Mesenchymal stem cell (in vitro differentiated cells and primary cell): ENCODE measurements around the gene DNAJC6.

Experiments used
- DNase-seq: peaks from one replicate; pipeline ENCODE4 v3.0.0-alpha.2; 2013
- H2AFZ ChIP-seq: one replicate; pipeline ENCODE4 v1.6.1; 2013; ENCODE audit warnings: low read depth, mild to moderate bottlenecking, control low read depth, inconsistent platforms, low read length, moderate library complexity
- H2AK5ac ChIP-seq: 2 replicates; pipeline ENCODE4 v1.6.1; 2013; ENCODE audit warnings: low read length, moderate library complexity, mild to moderate bottlenecking, inconsistent platforms; ENCODE audit not compliant: severe bottlenecking
- H2BK120ac ChIP-seq: one replicate; pipeline ENCODE4 v1.6.1; 2013; ENCODE audit warnings: low read depth, mild to moderate bottlenecking, inconsistent platforms, low read length, moderate library complexity
- H2BK12ac ChIP-seq, 2 experiments: one replicate each; pipeline ENCODE4 v1.6.1; 2013; ENCODE audit warnings: inconsistent platforms in 2 of 2, low read length in 2 of 2, mild to moderate bottlenecking in 2 of 2, moderate library complexity in 2 of 2, control low read depth in 1 of 2
- H2BK15ac ChIP-seq: one replicate; pipeline ENCODE4 v1.6.1; 2013; ENCODE audit warnings: mild to moderate bottlenecking, low read depth, inconsistent platforms; ENCODE audit not compliant: poor library complexity, severe bottlenecking
- H2BK5ac ChIP-seq: 2 replicates; pipeline ENCODE4 v1.6.1; 2013; ENCODE audit warnings: low read depth, mild to moderate bottlenecking, low read length, control low read depth, inconsistent platforms; ENCODE audit not compliant: poor library complexity, severe bottlenecking
- H3K14ac ChIP-seq, 2 experiments: one replicate each; pipeline ENCODE4 v1.6.1; 2013; ENCODE audit warnings: inconsistent platforms in 2 of 2, low read length in 2 of 2, control low read depth in 1 of 2, mild to moderate bottlenecking in 1 of 2, moderate library complexity in 1 of 2
- H3K18ac ChIP-seq, 2 experiments: one replicate each; pipeline ENCODE4 v1.6.1; 2013; ENCODE audit warnings: inconsistent platforms in 2 of 2, low read length in 2 of 2, control low read depth in 1 of 2, low read depth in 1 of 2, mild to moderate bottlenecking in 1 of 2
- H3K23ac ChIP-seq, 2 experiments: one replicate each; pipeline ENCODE4 v1.6.1; 2013; ENCODE audit warnings: inconsistent platforms in 2 of 2, low read length in 2 of 2, mild to moderate bottlenecking in 2 of 2, moderate library complexity in 2 of 2, control low read depth in 1 of 2
- H3K27ac ChIP-seq: 2 replicates; pipeline ENCODE4 v1.5.1; 2013; ENCODE audit warnings: mild to moderate bottlenecking, moderate library complexity, low read length, control low read depth, inconsistent platforms; ENCODE audit not compliant: poor library complexity, severe bottlenecking
- H3K27me3 ChIP-seq, 2 experiments: 2 replicates each; pipeline versions ENCODE4 v1.6.1 to v1.7.0; 2013; ENCODE audit warnings: low read length in 2 of 2, mild to moderate bottlenecking in 2 of 2, moderate library complexity in 2 of 2, control low read depth in 1 of 2, inconsistent platforms in 1 of 2; ENCODE audit not compliant: control insufficient read depth in 1 of 2, insufficient read depth in 1 of 2
- H3K36me3 ChIP-seq, 2 experiments: 2 replicates each; pipeline versions ENCODE4 v1.6.1 to v1.7.0; 2013; ENCODE audit warnings: low read length in 2 of 2, control low read depth in 1 of 2, inconsistent platforms in 1 of 2, low read depth in 1 of 2, mild to moderate bottlenecking in 1 of 2; ENCODE audit not compliant: insufficient read depth in 2 of 2, control insufficient read depth in 1 of 2
- H3K4ac ChIP-seq, 2 experiments: one replicate each; pipeline ENCODE4 v1.6.1; 2013; ENCODE audit warnings: inconsistent platforms in 2 of 2, low read length in 2 of 2, mild to moderate bottlenecking in 2 of 2, moderate library complexity in 2 of 2, control low read depth in 1 of 2, low read depth in 1 of 2
- H3K4me1 ChIP-seq: 2 replicates; pipeline ENCODE4 v1.6.1; 2013; ENCODE audit warnings: low read depth, low read length, control low read depth; ENCODE audit not compliant: control insufficient read depth, insufficient read depth
- H3K4me2 ChIP-seq: 2 replicates; pipeline ENCODE4 v1.6.1; 2013; ENCODE audit warnings: low read length, mild to moderate bottlenecking, inconsistent platforms; ENCODE audit not compliant: poor library complexity, severe bottlenecking
- H3K4me3 ChIP-seq, 2 experiments: 2 replicates each; pipeline versions ENCODE4 v1.5.1 to v1.7.0; 2013; ENCODE audit warnings: low read length in 2 of 2, mild to moderate bottlenecking in 2 of 2, control low read depth in 1 of 2, low read depth in 1 of 2; ENCODE audit not compliant: insufficient read depth in 1 of 2
- H3K79me1 ChIP-seq: replicated peaks from 2 replicates; pipeline ENCODE4 v1.6.1; 2013; ENCODE audit warnings: mild to moderate bottlenecking, control low read depth, low read length, inconsistent platforms; ENCODE audit not compliant: poor library complexity, severe bottlenecking
- H3K9ac ChIP-seq: 2 replicates; pipeline ENCODE4 v1.7.0; 2013; ENCODE audit warnings: mild to moderate bottlenecking, low read length, moderate library complexity
- H3K9me3 ChIP-seq: 2 replicates; pipeline ENCODE4 v1.7.0; 2013; ENCODE audit warnings: mild to moderate bottlenecking, low read length; ENCODE audit not compliant: control insufficient read depth
- H4K8ac ChIP-seq: one replicate; pipeline ENCODE4 v1.6.1; 2013; ENCODE audit warnings: inconsistent platforms, mild to moderate bottlenecking, low read length, moderate library complexity
- H4K91ac ChIP-seq: one replicate; pipeline ENCODE4 v1.6.1; 2013; ENCODE audit warnings: mild to moderate bottlenecking, low read length, inconsistent platforms
- WGBS: methylation state at CpG from one replicate; pipeline ENCODE4 v1.1.7; 2013; ENCODE audit warnings: mixed read lengths; 5-methylcytosine and 5-hydroxymethylcytosine counted together

Gene DNAJC6

GRCh38 chr1:65386439-65386838 is 77.1 kb downstream of the DNAJC6 start:
- no peak overlapping the region for H4K8ac ChIP-seq
- H3K27me3 ChIP-seq = no peaks in the 10 kb centered on the region
- no peak overlapping the region for H3K27ac ChIP-seq
- H2AK5ac ChIP-seq = no peak overlapping the region
- H2AFZ ChIP-seq = no peak overlapping the region
- H3K36me3 ChIP-seq = peaks cover 0 to 7% of the 10 kb centered on the region in 2 experiments
- no peak overlapping the region for H2BK120ac ChIP-seq
- H3K9me3 ChIP-seq = no peaks in the 10 kb centered on the region
- WGBS = 97% methylated on average over 3 of the region's 3 CpGs
- DNase-seq = no peak
- no peak overlapping the region for H3K18ac ChIP-seq
- H3K4me3 ChIP-seq = no peak overlapping the region
- no peak overlapping the region for H3K4ac ChIP-seq
- H2BK15ac ChIP-seq = no peak overlapping the region
- no peaks in the 10 kb centered on the region for H3K79me1 ChIP-seq
- H3K4me2 ChIP-seq = no peak overlapping the region
- H3K14ac ChIP-seq = no peak overlapping the region
- H4K91ac ChIP-seq = no peak overlapping the region
- no peak overlapping the region for H2BK5ac ChIP-seq
- no peak overlapping the region for H2BK12ac ChIP-seq
- H3K4me1 ChIP-seq = no peaks in the 10 kb centered on the region
- H3K23ac ChIP-seq = no peak overlapping the region
- H3K9ac ChIP-seq = no peak overlapping the region

- no peaks in the 10 kb centered on the region for H3K4me1 ChIP-seq
- H3K23ac ChIP-seq = no peak overlapping the region
- H2AFZ ChIP-seq = no peak overlapping the region
- no peak overlapping the region for H3K18ac ChIP-seq
- no peaks in the 10 kb centered on the region for H3K9me3 ChIP-seq
- no peak overlapping the region for H4K91ac ChIP-seq
- no peak overlapping the region for H2BK120ac ChIP-seq
- DNase-seq = no peak
- H3K4ac ChIP-seq = no peak overlapping the region
- peak overlapping the region; percentile 12 for H3K27ac ChIP-seq
- H4K8ac ChIP-seq = no peak overlapping the region
- no peak overlapping the region for H2BK12ac ChIP-seq
- H3K4me2 ChIP-seq = no peak overlapping the region
- H3K79me1 ChIP-seq = no peaks in the 10 kb centered on the region
- H3K9ac ChIP-seq = no peak overlapping the region
- H3K36me3 ChIP-seq = peaks cover 0 to 7% of the 10 kb centered on the region in 2 experiments
- 89% methylated on average over 1 of the region's 2 CpGs for WGBS
- no peak overlapping the region for H2BK5ac ChIP-seq
- no peak overlapping the region for H2AK5ac ChIP-seq
- H3K14ac ChIP-seq = no peak overlapping the region
- H3K27me3 ChIP-seq = no peaks in the 10 kb centered on the region
- no peak overlapping the region for H3K4me3 ChIP-seq
- H2BK15ac ChIP-seq = no peak overlapping the region
These were observed 78.5 kb downstream of the DNAJC6 start for GRCh38 chr1:65387821-65388220.

GRCh38 chr1:65388908-65389695 is 79.8 kb downstream of the DNAJC6 start:
- no peak overlapping the region for H4K91ac ChIP-seq
- H3K4ac ChIP-seq = no peak overlapping the region
- no peak overlapping the region for H2BK120ac ChIP-seq
- H2AFZ ChIP-seq = no peak overlapping the region
- no peak overlapping the region for H3K4me2 ChIP-seq
- no peak overlapping the region for H3K27ac ChIP-seq
- H4K8ac ChIP-seq = no peak overlapping the region
- H3K18ac ChIP-seq = no peak overlapping the region
- H3K4me1 ChIP-seq = no peaks in the 10 kb centered on the region
- H3K9ac ChIP-seq = no peak overlapping the region
- peaks cover 0 to 7% of the 10 kb centered on the region in 2 experiments for H3K36me3 ChIP-seq
- no peaks in the 10 kb centered on the region for H3K9me3 ChIP-seq
- H2AK5ac ChIP-seq = no peak overlapping the region
- no peak overlapping the region for H3K23ac ChIP-seq
- H3K79me1 ChIP-seq = no peaks in the 10 kb centered on the region
- no peak for DNase-seq
- H2BK12ac ChIP-seq = no peak overlapping the region
- no peak overlapping the region for H3K14ac ChIP-seq
- no peak overlapping the region for H3K4me3 ChIP-seq
- WGBS = 100% methylated on average over 1 of the region's 3 CpGs
- no peaks in the 10 kb centered on the region for H3K27me3 ChIP-seq
- no peak overlapping the region for H2BK5ac ChIP-seq
- H2BK15ac ChIP-seq = no peak overlapping the region

- no peak overlapping the region for H3K4ac ChIP-seq
- H2BK12ac ChIP-seq = no peak overlapping the region
These were observed 83.2 kb downstream of the DNAJC6 start for GRCh38 chr1:65392497-65392896.

More at GRCh38 chr1:65392497-65392896, 83.2 kb downstream of the DNAJC6 start:
- DNase-seq = no peak
- Histone ChIP-seq H3K9me3 (no peaks in the 10 kb centered on the region), H3K27me3 (no peaks in the 10 kb centered on the region), H3K79me1 (no peaks in the 10 kb centered on the region), H3K4me2 (no peak overlapping the region), H3K36me3 (peaks cover 0 to 5% of the 10 kb centered on the region in 2 experiments), H3K4me1 (peaks cover 2% of the 10 kb centered on the region), H2AFZ (no peak overlapping the region), H3K9ac (no peak overlapping the region), H2BK5ac (no peak overlapping the region), H3K27ac (no peak overlapping the region), H4K91ac (no peak overlapping the region), H3K14ac (no peak overlapping the region), H2AK5ac (no peak overlapping the region), H2BK15ac (no peak overlapping the region), H3K23ac (no peak overlapping the region), H3K18ac (no peak overlapping the region), H3K4me3 (no peak overlapping the region), H4K8ac (no peak overlapping the region), H2BK120ac (no peak overlapping the region)
- WGBS = 96% methylated on average over 7 of the region's 7 CpGs
